H1 (cell line): ENCODE results near the gene ABCD1. TPM values are rescaled to one million over a fixed set of nuclear protein-coding genes. Genes with fewer than 3 reads are reported as not detected.

Experiments used
- CTCF ChIA-PET: fragments of 300-600 bp; sonication (Branson Sonifier 250); formaldehyde crosslinking; loops from one replicate; lab custom pipeline; 2021; ENCODE audit not compliant: partially characterized antibody; lab: Charles Lee
- POLR2A ChIA-PET: fragments of 300-600 bp; sonication (Branson Sonifier 250); formaldehyde crosslinking; loops from one replicate; lab custom pipeline; 2021; ENCODE audit warnings: inconsistent platforms; ENCODE audit not compliant: partially characterized antibody; lab: Charles Lee
- DNase-seq, 2 experiments: peaks; one replicate each; pipeline versions ENCODE4 v3.0.0 to v3.0.0-alpha.2; 2010 to 2022; ENCODE audit warnings: low spot score in 2 of 2, low read depth in 1 of 2, mixed read lengths in 1 of 2
- FAIRE-seq: peaks from 2 replicates; lab custom pipeline; 2011; peaks lifted over from hg19 to GRCh38; lab: Jason Lieb, UNC
- H2AFZ ChIP-seq: 2 replicates; pipeline ENCODE4 v1.8.1; 2012; ENCODE audit warnings: low read length, inconsistent platforms
- H2AK5ac ChIP-seq: 2 replicates; pipeline ENCODE4 v1.6.1; 2013; ENCODE audit warnings: low read depth, low read length
- H2BK120ac ChIP-seq: replicated peaks from 2 replicates; pipeline ENCODE3; 2013; ENCODE audit warnings: low read depth, low read length, inconsistent platforms
- H2BK12ac ChIP-seq: 2 replicates; pipeline ENCODE4 v1.6.1; 2013; ENCODE audit warnings: low read depth, low read length
- H2BK15ac ChIP-seq: 2 replicates; pipeline ENCODE4 v1.6.1; 2013; ENCODE audit warnings: low read length
- H2BK20ac ChIP-seq: 2 replicates; pipeline ENCODE4 v1.6.1; 2013; ENCODE audit warnings: low read length
- H2BK5ac ChIP-seq: 2 replicates; pipeline ENCODE4 v1.6.1; 2013; ENCODE audit warnings: low read depth, low read length
- H3K14ac ChIP-seq: 2 replicates; pipeline ENCODE4 v1.6.1; 2013; ENCODE audit warnings: inconsistent platforms; ENCODE audit not compliant: insufficient read length
- H3K18ac ChIP-seq: 2 replicates; pipeline ENCODE4 v1.6.1; 2013; ENCODE audit warnings: low read length; ENCODE audit errors: extremely low read depth
- H3K23ac ChIP-seq: 2 replicates; pipeline ENCODE4 v1.6.1; 2013; ENCODE audit warnings: inconsistent platforms; ENCODE audit not compliant: insufficient read length
- H3K23me2 ChIP-seq: 2 replicates; pipeline ENCODE4 v1.6.1; 2013; ENCODE audit warnings: low read depth, low read length
- H3K27ac ChIP-seq: 2 replicates; pipeline ENCODE4 v1.6.1; 2011; ENCODE audit warnings: low read depth, low read length, inconsistent platforms
- H3K27me3 ChIP-seq, 4 experiments: replicated peaks in 1 of 4; 1 replicate in 1 of 4; 2 replicates in 3 of 4; pipeline versions ENCODE4 v1.6.1 to v1.8.1; 2011 to 2013; ENCODE audit warnings: low read length in 3 of 4, mild to moderate bottlenecking in 3 of 4, inconsistent platforms in 2 of 4, mixed read lengths in 2 of 4, moderate library complexity in 1 of 4; ENCODE audit not compliant: control insufficient read depth in 3 of 4, insufficient read depth in 3 of 4; ENCODE audit errors: extremely low read depth in 1 of 4
- H3K36me3 ChIP-seq, 4 experiments: 2 replicates each; pipeline versions ENCODE4 v1.6.1 to v1.8.1; 2011 to 2013; ENCODE audit warnings: mild to moderate bottlenecking in 4 of 4, low read length in 3 of 4, moderate library complexity in 2 of 4, control low read depth in 1 of 4, inconsistent platforms in 1 of 4; ENCODE audit not compliant: insufficient read depth in 4 of 4, control insufficient read depth in 2 of 4
- H3K4ac ChIP-seq: replicated peaks from 2 replicates; pipeline ENCODE3; 2013; ENCODE audit warnings: low read length, low read depth, mixed read lengths, inconsistent platforms; ENCODE audit not compliant: insufficient read length
- H3K4me1 ChIP-seq, 4 experiments: replicated peaks in 1 of 4; 1 replicate in 1 of 4; 2 replicates in 3 of 4; pipeline versions ENCODE4 v1.6.1 to v1.8.1; 2011 to 2013; ENCODE audit warnings: low read length in 3 of 4, inconsistent platforms in 2 of 4, mixed read lengths in 1 of 4; ENCODE audit not compliant: insufficient read depth in 4 of 4, control insufficient read depth in 3 of 4
- H3K4me2 ChIP-seq, 2 experiments: 2 replicates each; pipeline versions ENCODE4 v1.6.1 to v1.8.1; 2011 to 2013; ENCODE audit warnings: low read depth in 2 of 2, low read length in 2 of 2, control low read depth in 1 of 2, inconsistent platforms in 1 of 2, mild to moderate bottlenecking in 1 of 2; ENCODE audit not compliant: insufficient read depth in 1 of 2
- H3K4me3 ChIP-seq, 4 experiments: fragments of 200-600, 300-600 bp in 1 of 4; sonication (generic), shearing (Covaris generic), sonication (Bioruptor Twin) in 1 of 4; 2 replicates each; pipeline versions ENCODE4 v1.5.1 to v1.8.1; 2011 to 2016; ENCODE audit warnings: low read length in 4 of 4, low read depth in 3 of 4, control low read depth in 2 of 4, inconsistent platforms in 2 of 4, mild to moderate bottlenecking in 2 of 4, mixed read lengths in 1 of 4, moderate library complexity in 1 of 4; ENCODE audit not compliant: insufficient read depth in 2 of 4; ENCODE audit errors: extremely low read depth in 1 of 4
- H3K56ac ChIP-seq: replicated peaks from 2 replicates; pipeline ENCODE3; 2013; ENCODE audit warnings: low read depth, mild to moderate bottlenecking, mixed read lengths, low read length, inconsistent platforms; ENCODE audit not compliant: insufficient read length
- H3K79me1 ChIP-seq: 2 replicates; pipeline ENCODE4 v1.6.1; 2013; ENCODE audit warnings: low read depth, low read length, control low read depth
- H3K79me2 ChIP-seq, 2 experiments: 2 replicates each; pipeline versions ENCODE4 v1.6.1 to v1.8.1; 2012 to 2013; ENCODE audit warnings: low read length in 2 of 2, mild to moderate bottlenecking in 2 of 2, inconsistent platforms in 1 of 2; ENCODE audit not compliant: insufficient read depth in 2 of 2, control insufficient read depth in 1 of 2
- H3K9ac ChIP-seq, 4 experiments: replicated peaks in 1 of 4; 1 replicate in 1 of 4; 2 replicates in 3 of 4; pipeline versions ENCODE4 v1.6.1 to v1.8.1; 2011 to 2013; ENCODE audit warnings: low read depth in 3 of 4, low read length in 3 of 4, control low read depth in 2 of 4, mild to moderate bottlenecking in 2 of 4, moderate library complexity in 2 of 4, inconsistent platforms in 1 of 4; ENCODE audit errors: extremely low read depth in 1 of 4
- H3K9me3 ChIP-seq, 2 experiments: 2 replicates each; pipeline versions ENCODE4 v1.6.1 to v1.8.1; 2012 to 2013; ENCODE audit warnings: mild to moderate bottlenecking in 2 of 2, moderate library complexity in 2 of 2, control low read depth in 1 of 2, inconsistent platforms in 1 of 2, low read depth in 1 of 2, low read length in 1 of 2, mixed read lengths in 1 of 2; ENCODE audit not compliant: insufficient read depth in 2 of 2
- H4K20me1 ChIP-seq, 2 experiments: replicated peaks in 1 of 2; 2 replicates each; pipeline versions ENCODE3 to v1.8.1; 2011 to 2013; ENCODE audit warnings: inconsistent platforms in 2 of 2, low read length in 2 of 2, mild to moderate bottlenecking in 1 of 2; ENCODE audit not compliant: insufficient read depth in 2 of 2, control insufficient read depth in 1 of 2
- H4K5ac ChIP-seq: 2 replicates; pipeline ENCODE4 v1.6.1; 2013; ENCODE audit warnings: low read length, low read depth, mixed read lengths, inconsistent platforms; ENCODE audit not compliant: insufficient read length
- H4K8ac ChIP-seq: 2 replicates; pipeline ENCODE4 v1.8.0; 2013; ENCODE audit warnings: mild to moderate bottlenecking, moderate library complexity, low read length, inconsistent platforms; ENCODE audit not compliant: insufficient read depth; ENCODE audit errors: extremely low read depth
- H4K91ac ChIP-seq: replicated peaks from 2 replicates; pipeline ENCODE3; 2013; ENCODE audit warnings: low read length, mixed read lengths, inconsistent platforms; ENCODE audit not compliant: insufficient read length
- WGBS, 2 experiments: shearing (Covaris generic) in 1 of 2; methylation state at CpG; one replicate each; pipeline versions ENCODE4 v1.1.6 to v1.1.7; 2013 to 2015; ENCODE audit warnings: low lambda C conversion rate in 2 of 2, mixed read lengths in 2 of 2, inconsistent platforms in 1 of 2, low coverage in 1 of 2, missing lambda C conversion rate in 1 of 2; ENCODE audit not compliant: insufficient replicate concordance in 2 of 2, insufficient coverage in 1 of 2, insufficient read length in 1 of 2; ENCODE audit errors: extremely low coverage in 1 of 2, missing lambda C conversion rate in 1 of 2; 5-methylcytosine and 5-hydroxymethylcytosine counted together
- polyA plus RNA-seq, 7 experiments: library from polyadenylated mRNA; depleted of rRNA in 3 of 7; stranded (reverse) in 5 of 7; unstranded in 2 of 7; fragments of >200 nt in 5 of 7; fragments of 200-250 nt in 2 of 7; gene quantifications; 1 replicate in 5 of 7; 2 replicates in 1 of 7; 4 replicates in 1 of 7; pipeline versions ENCODE4 v1.2.1 to v1.2.3, GENCODE V29; 2011 to 2013; ENCODE audit warnings: missing spikeins in 2 of 7, mixed read lengths in 2 of 7
- total RNA-seq: library from RNA; stranded (reverse); fragmentation: NEBNext Ultra II Directional; extraction: Animal tissue kit (Norgen Biotek cat#: 25700); gene quantifications from 2 replicates; pipeline ENCODE4 v1.2.1, GENCODE V29; 2021

The ABCD1 gene
- total and polyA plus RNA-seq, 2 of the 8 experiments (the other 6 are each of a cell fraction or from before 2014, with no cell fraction given), result 3.1 to 6.6 TPM

DNA sequence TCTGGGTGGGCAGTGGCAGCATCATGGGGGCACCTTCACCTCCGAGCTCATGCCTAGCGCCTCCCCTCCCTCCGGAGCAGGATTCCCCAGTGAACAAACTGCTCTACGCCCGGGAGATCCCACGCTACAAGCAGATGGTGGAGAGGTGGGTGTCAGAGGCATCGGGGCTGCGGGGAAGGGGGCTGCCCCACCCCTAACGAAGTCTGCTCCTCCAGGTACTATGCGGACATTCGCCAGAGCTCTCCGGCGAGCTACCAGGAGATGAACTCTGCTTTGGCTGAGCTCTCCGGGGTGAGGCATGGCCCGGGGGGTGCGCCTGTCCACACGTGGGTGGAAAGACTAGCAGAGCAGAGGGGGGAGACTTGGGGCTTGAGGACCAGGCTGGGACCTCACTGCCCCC lies 53.5 kb downstream of the ABCD1 start:
- no peak for FAIRE-seq
- no peak overlapping the region for H3K27ac ChIP-seq

More for the DNA sequence above, 53.5 kb downstream of the ABCD1 start:
- H4K8ac ChIP-seq, result no peak overlapping the region
- no peak overlapping the region for H3K56ac ChIP-seq
- no peak overlapping the region for H2BK5ac ChIP-seq
- H3K27me3 ChIP-seq, result no peaks in the 10 kb centered on the region
- H3K36me3 ChIP-seq, result no peaks in the 10 kb centered on the region
- no peak overlapping the region for H2BK12ac ChIP-seq
- no peak overlapping the region for H3K18ac ChIP-seq
- no peak overlapping the region for H2AK5ac ChIP-seq
- H3K79me1 ChIP-seq, result no peaks in the 10 kb centered on the region
- ChIA-PET POLR2A (interaction anchor here (0.5 to 3.3 kb wide), 7 partner anchors 11 to 196 kb away, joined by 3 to 13 read pairs (median 3); partner anchors contain the start of genes HCFC1, IDH3G and SSR4), CTCF (interaction anchor here (0.6 to 3.0 kb wide), 16 partner anchors 8 to 157 kb away, joined by 3 to 10 read pairs (median 3); partner anchors contain the start of genes IDH3G, NAA10, PLXNB3 and SSR4)
- H4K91ac ChIP-seq, result no peak overlapping the region
- no peak for DNase-seq
- no peaks in the 10 kb centered on the region for H4K20me1 ChIP-seq
- no peak overlapping the region for H3K4ac ChIP-seq
- H3K14ac ChIP-seq, result no peak overlapping the region
- H3K4me3 ChIP-seq, result no peak overlapping the region
- H3K9me3 ChIP-seq, result no peaks in the 10 kb centered on the region
- no peaks in the 10 kb centered on the region for H3K79me2 ChIP-seq
- no peak overlapping the region for H2BK15ac ChIP-seq
- 90% methylated on average over 4 of the region's 17 CpGs; no CpG with 5 or more reads in 1 of the 2 experiments for WGBS, 2 experiments
- H3K23ac ChIP-seq, result no peak overlapping the region
- no peak overlapping the region for H3K9ac ChIP-seq
- no peak overlapping the region for H2BK120ac ChIP-seq
- H3K23me2 ChIP-seq, result no peaks in the 10 kb centered on the region
- H3K4me1 ChIP-seq, result no peaks in the 10 kb centered on the region
- no peak overlapping the region for H4K5ac ChIP-seq
- H2BK20ac ChIP-seq, result no peak overlapping the region
- no peak overlapping the region for H2AFZ ChIP-seq
- H3K4me2 ChIP-seq, result no peak overlapping the region
